HG03060 (cell line): Measurements from ENCODE around the gene UGT3A2.
"Not testable (repeated sequence)": the region's sequence is repeated elsewhere in the genome, so short reads cannot be mapped to it uniquely, and the experiment has no call there.

Source experiments
- ATAC-seq: cut with Tn5 transposase; IDR thresholded peaks from one replicate; pipeline ENCODE4 v1.9.1; 2021; ENCODE audit warnings: low read depth, moderate number of reproducible peaks; ENCODE audit not compliant: unreplicated experiment

UGT3A2 gene

GRCh38 chr5:36055984-36056383 lies 10.7 kb downstream of the UGT3A2 start:
- no peak for ATAC-seq

- no peak for ATAC-seq
These were observed 12.0 kb downstream of the UGT3A2 start for GRCh38 chr5:36054647-36055046.

- no peak for ATAC-seq
These were observed 14.1 kb downstream of the UGT3A2 start for GRCh38 chr5:36052538-36052937.

GRCh38 chr5:36049949-36050348 lies 16.7 kb downstream of the UGT3A2 start:
- ATAC-seq, result no peak

GRCh38 chr5:36047384-36048160 lies 19.1 kb downstream of the UGT3A2 start:
- ATAC-seq, result no peak

- ATAC-seq, result no peak
These were observed 20.8 kb downstream of the UGT3A2 start for GRCh38 chr5:36045895-36046294.

GRCh38 chr5:36041537-36041845 lies 25.2 kb downstream of the UGT3A2 start:
- no peak for ATAC-seq

GRCh38 chr5:36040651-36041536 lies 25.8 kb downstream of the UGT3A2 start:
- ATAC-seq, result no peak

GRCh38 chr5:36035696-36036095 lies 31.0 kb downstream of the UGT3A2 start:
- ATAC-seq, result no peak

GRCh38 chr5:36034536-36035134 lies 32.0 kb downstream of the UGT3A2 start:
- ATAC-seq, result not testable (repeated sequence)

GRCh38 chr5:36033486-36033885 lies 33.2 kb downstream of the UGT3A2 start:
- ATAC-seq, result no peak

GRCh38 chr5:36033047-36033446 lies 33.6 kb downstream of the UGT3A2 start:
- ATAC-seq, result no peak

GRCh38 chr5:36031223-36031622 lies 35.5 kb downstream of the UGT3A2 start:
- ATAC-seq, result no peak

GRCh38 chr5:36029914-36030313 lies 36.8 kb downstream of the UGT3A2 start:
- no peak for ATAC-seq

- ATAC-seq, result no peak
These were observed 37.7 kb downstream of the UGT3A2 start for GRCh38 chr5:36028816-36029465.

GRCh38 chr5:36027711-36028110 lies 39.0 kb downstream of the UGT3A2 start:
- no peak for ATAC-seq

GRCh38 chr5:36026706-36027465 lies 39.8 kb downstream of the UGT3A2 start:
- no peak for ATAC-seq

- not testable (repeated sequence) for ATAC-seq
These were observed 44.4 kb downstream of the UGT3A2 start for GRCh38 chr5:36022246-36022645.

GRCh38 chr5:36019584-36019983 lies 47.1 kb downstream of the UGT3A2 start:
- ATAC-seq, result not testable (repeated sequence)

GRCh38 chr5:36017622-36018021 lies 49.1 kb downstream of the UGT3A2 start:
- ATAC-seq, result no peak
